Stimulated activated CD4-positive, alpha-beta T cell treated with anti-CD3 and anti-CD28 coated beads, TNF-alpha, amount 100 ng/mL, for 24 hours (primary cell): ENCODE measurements around the gene TMC6.
A peak's percentile ranks its signal among the peaks of the same experiment; 100 is the strongest.
"Not testable (repeated sequence)": the region's sequence is repeated elsewhere in the genome, so short reads cannot be mapped to it uniquely, and the experiment has no call there.

Experiments used
- DNase-seq, 3 experiments: peaks; one replicate each; pipeline ENCODE4 v3.0.0-alpha.2; 2020; ENCODE audit warnings: low read depth in 3 of 3

Gene TMC6

DNA sequence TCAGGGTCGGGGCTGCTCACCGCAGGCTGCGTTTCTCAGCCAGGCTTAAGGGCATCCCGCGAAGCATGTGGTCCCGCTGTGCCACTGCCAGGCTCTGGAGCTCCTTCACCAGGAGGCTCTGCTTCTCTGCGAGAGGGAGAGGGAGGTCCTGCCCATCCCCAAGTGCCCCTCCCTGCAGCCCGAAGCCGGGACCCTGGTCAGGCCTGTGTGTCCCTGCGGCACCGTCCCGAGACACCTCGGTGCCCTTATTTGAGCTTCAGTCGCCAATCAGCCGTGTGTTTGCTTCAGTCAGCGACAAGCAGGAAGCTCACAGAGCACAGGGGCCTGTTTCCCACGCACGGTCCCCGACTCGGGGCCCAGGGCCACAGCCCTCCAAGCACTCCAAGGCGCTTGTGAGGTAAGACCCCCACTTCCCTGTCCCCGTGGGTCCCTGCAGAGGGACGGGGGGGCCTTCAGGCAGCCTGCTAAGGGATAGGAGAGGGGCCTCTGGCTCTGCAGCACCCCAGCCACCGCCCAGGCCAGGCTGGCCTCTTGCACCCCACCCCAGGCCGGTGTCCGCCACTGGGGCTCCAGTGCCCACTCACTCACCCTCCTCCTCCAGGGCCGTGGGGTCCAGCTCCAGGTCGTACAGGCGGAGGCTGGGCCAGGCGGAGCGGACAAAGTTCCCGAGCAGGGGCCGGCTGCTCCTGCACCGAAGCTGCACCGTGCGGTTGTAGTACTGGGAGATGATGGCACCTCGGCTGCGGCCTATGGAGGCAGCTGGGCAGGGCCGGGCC, 3.2 kb downstream of the TMC6 start:
- DNase-seq, result no peak

GRCh38 chr17:78124836-78125137, 3.8 kb downstream of the TMC6 start:
- no peak for DNase-seq

GRCh38 chr17:78124081-78124835, 4.3 kb downstream of the TMC6 start:
- DNase-seq, result no peak

DNA sequence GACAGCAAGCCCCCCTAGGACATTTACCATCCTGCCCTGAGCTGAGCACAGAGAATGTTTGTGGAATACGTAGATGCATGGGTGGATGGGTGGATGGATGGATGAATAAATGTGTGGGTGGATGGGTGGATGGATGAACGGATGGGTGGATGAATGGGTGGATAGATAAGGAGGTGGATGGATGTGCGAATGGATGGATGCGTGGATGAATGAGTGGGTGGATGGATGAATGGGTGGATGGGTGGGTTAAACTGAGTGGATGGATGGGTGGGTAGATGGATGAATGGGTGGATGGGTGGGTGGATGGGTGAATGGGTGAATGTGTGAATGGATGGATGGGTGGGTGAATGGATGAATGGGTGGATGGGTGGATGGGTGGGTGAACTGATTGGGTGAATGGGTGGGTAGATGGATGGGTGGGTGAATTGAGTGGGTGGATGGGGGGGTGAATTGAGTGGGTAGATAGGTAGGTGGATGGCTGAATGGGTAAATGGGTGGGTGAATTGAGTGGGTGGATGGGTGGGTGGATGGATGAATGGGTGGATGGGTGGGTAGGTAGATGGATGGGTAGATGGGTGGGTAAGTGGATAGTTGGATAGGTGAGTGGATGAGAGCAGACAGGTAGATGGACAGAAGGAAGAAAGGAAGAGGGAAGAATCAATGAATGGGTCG, 5.2 kb downstream of the TMC6 start:
- no peak for DNase-seq

- DNase-seq, result no peak
Measured at GRCh38 chr17:78122931-78123249, 5.7 kb downstream of the TMC6 start.

DNA sequence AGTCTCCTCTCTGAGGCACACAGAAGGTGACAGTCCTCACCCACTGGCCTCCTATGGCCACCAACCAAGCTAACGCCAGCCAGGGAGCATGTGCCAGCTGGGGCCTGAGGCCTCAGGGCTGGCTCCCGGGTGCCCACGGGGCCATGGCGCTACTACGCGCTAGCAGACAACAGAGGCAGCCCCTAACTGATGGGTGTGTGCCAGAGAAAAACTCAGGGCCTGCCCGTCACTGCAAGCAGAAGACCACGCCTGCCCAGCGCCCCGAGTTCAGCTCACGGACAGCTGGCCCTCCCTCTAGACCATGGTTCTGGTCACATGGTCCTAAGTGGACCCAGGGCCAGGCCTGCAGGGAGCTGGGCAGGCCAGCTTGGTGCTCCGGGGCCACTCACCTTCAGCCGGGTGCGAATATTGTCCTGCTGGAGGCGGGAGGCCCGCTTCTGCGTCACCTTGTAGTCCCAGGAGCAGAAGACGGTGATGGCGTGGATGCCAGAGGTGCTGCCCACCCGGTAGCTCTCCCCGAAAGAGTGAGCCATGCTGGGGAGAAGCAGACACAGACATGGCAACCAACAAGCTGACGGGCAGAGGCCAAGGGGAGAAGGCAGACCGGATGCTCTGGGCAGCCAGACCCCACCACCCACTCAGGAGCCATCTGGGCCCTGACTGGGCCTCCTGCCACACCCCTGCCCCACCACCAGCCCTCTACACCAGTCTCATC, 6.2 kb downstream of the TMC6 start:
- no peak for DNase-seq

- DNase-seq, result no peak
Measured at GRCh38 chr17:78121801-78122215, 6.7 kb downstream of the TMC6 start.

GRCh38 chr17:78120971-78121800, 7.4 kb downstream of the TMC6 start:
- no peak for DNase-seq

GRCh38 chr17:78120537-78120936, 8.0 kb downstream of the TMC6 start:
- DNase-seq, result no peak

DNA sequence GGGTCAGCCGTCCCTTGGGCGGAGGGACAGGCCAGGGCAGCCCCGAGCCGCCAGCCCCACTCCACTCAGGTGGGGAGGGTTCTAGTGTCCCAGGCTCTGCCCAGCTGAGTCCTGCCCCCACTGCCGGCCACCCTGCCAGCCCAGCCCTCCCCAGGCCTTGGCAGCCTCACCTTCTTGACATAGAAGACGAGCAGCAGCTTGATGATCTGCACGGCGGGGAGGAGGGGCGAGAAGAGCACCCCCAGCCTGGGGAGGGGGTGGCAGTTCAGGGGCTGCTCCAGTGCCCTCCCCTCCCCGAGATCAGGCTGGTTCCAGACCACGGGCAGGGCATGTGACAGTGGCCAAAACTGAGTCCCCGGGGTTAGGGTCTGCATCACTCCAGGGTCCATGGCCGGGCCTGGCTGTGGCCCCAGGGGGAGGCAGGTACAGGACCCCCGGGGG, 9.7 kb downstream of the TMC6 start:
- DNase-seq, result no peak

- DNase-seq, result no peak
Measured at GRCh38 chr17:78117027-78117981, 11.3 kb downstream of the TMC6 start.

GRCh38 chr17:78116411-78116810, 12.1 kb downstream of the TMC6 start:
- DNase-seq, result no peak

DNA sequence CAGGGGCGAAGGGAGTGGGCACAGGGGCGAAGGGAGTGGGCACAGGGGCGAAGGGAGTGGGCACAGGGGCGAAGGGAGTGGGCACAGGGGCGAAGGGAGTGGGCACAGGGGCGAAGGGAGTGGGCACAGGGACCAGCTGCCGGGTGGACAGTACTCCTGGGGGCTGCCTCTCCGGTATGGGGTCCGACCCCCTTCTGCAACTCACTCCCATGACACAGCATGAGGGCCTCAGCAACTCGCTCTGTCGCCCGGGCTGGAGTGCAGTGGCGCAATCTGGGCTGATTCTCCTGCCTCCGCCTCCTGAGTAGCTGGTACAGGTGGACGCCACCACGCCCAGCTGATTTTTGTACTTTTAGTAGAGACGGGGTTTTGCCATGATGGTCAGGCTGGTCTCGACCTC, 12.8 kb downstream of the TMC6 start:
- DNase-seq, result not testable (repeated sequence)

GRCh38 chr17:78114831-78115723, 13.5 kb downstream of the TMC6 start:
- DNase-seq, result no peak

GRCh38 chr17:78113804-78114785, 14.5 kb downstream of the TMC6 start:
- peak in 1 of 3 experiments; percentile 25 for DNase-seq

GRCh38 chr17:78112518-78113471, 15.8 kb downstream of the TMC6 start:
- peak in 2 of 3 experiments; percentile 62 to 76 for DNase-seq
